BE2C (cell line): Measurements from ENCODE around the gene CPO.

Experiments
- DNase-seq: peaks from one replicate; pipeline ENCODE4 v3.0.0-alpha.2; 2020
- H3K27me3 ChIP-seq: fragments of 250-450 bp; sonication (Bioruptor Pico); 2 replicates; pipeline ENCODE4 v1.5.1; 2020; ENCODE audit warnings: mild to moderate bottlenecking
- H3K36me3 ChIP-seq: fragments of 250-450 bp; sonication (Bioruptor Pico); 2 replicates; pipeline ENCODE4 v1.5.1; 2020; ENCODE audit warnings: mild to moderate bottlenecking
- H3K4me1 ChIP-seq: fragments of 250-450 bp; sonication (Bioruptor Pico); 2 replicates; pipeline ENCODE4 v1.5.1; 2020
- H3K4me3 ChIP-seq: 2 replicates; pipeline ENCODE4 v1.5.1; 2011; ENCODE audit warnings: low read depth, low read length
- H3K9me3 ChIP-seq: fragments of 250-450 bp; sonication (Bioruptor Pico); 2 replicates; pipeline ENCODE4 v1.5.1; 2020
- TF ChIP-seq, protein P1 (sequence below): IDR thresholded peaks from 2 replicates; pipeline ENCODE4 v1.5.1; 2012; ENCODE audit warnings: mild to moderate bottlenecking, low read depth, low read length

CPO gene

DNA sequence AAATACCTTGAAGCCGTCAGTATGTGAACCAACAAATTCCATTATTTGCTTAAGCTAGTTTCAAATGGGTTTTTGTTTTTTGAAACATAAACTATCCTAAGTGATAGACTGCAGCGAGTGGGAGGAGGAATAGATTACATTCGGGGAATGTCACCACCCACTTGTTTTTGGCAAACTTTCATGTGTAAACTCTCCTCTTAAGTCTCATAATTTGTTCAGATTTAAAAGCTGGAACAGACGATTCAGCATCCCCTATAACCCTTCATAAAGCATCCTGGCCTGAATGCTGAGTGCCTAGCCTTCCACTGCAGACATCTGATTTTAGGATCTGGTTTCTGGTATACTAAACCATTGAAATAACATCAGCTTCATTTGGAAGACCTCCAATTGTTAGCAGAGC lies 51.0 kb downstream of the CPO start:
- no peaks in the 10 kb centered on the region for H3K36me3 ChIP-seq
- TF ChIP-seq, protein P1, sequence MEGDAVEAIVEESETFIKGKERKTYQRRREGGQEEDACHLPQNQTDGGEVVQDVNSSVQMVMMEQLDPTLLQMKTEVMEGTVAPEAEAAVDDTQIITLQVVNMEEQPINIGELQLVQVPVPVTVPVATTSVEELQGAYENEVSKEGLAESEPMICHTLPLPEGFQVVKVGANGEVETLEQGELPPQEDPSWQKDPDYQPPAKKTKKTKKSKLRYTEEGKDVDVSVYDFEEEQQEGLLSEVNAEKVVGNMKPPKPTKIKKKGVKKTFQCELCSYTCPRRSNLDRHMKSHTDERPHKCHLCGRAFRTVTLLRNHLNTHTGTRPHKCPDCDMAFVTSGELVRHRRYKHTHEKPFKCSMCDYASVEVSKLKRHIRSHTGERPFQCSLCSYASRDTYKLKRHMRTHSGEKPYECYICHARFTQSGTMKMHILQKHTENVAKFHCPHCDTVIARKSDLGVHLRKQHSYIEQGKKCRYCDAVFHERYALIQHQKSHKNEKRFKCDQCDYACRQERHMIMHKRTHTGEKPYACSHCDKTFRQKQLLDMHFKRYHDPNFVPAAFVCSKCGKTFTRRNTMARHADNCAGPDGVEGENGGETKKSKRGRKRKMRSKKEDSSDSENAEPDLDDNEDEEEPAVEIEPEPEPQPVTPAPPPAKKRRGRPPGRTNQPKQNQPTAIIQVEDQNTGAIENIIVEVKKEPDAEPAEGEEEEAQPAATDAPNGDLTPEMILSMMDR: no peak
- H3K27me3 ChIP-seq: no peaks in the 10 kb centered on the region
- no peaks in the 10 kb centered on the region; the same call in 1 of the 2 replicates for H3K4me1 ChIP-seq
- no peaks in the 10 kb centered on the region for H3K9me3 ChIP-seq
- no peak for DNase-seq
- H3K4me3 ChIP-seq: no peak overlapping the region

GRCh38 chr2:206991070-206991469 lies 51.8 kb downstream of the CPO start:
- TF ChIP-seq, protein P1: no peak
- H3K36me3 ChIP-seq: no peaks in the 10 kb centered on the region
- no peak overlapping the region for H3K4me3 ChIP-seq
- no peak for DNase-seq
- H3K4me1 ChIP-seq: no peaks in the 10 kb centered on the region; the same call in 1 of the 2 replicates
- no peaks in the 10 kb centered on the region for H3K9me3 ChIP-seq
- H3K27me3 ChIP-seq: no peaks in the 10 kb centered on the region

DNA sequence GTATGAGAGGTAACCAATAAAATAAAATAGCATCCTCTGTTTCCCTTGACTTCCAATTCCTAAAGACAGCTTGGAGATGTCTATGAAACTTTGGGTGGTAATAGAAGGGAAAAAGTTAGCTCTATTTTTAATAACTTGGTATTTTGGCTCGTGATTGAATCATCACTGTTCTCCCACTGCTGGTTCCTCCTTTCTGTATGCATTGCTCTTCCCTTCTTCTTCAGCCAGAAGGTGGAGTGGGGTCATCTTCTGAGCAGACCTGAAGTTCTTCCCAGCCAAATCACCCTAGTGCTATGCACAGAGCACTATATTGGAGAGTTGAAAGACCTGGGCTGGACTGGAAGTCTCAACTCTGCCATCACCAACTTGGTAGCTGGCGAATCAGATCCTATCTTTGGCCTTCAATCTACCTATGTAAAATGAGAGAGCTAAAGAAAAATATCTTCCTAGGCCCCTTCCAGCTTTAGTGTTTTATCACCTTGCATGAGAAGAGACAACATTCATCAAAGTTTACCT lies 54.1 kb downstream of the CPO start:
- Histone ChIP-seq H3K4me1 (no peaks in the 10 kb centered on the region; the same call in 1 of the 2 replicates), H3K36me3 (no peaks in the 10 kb centered on the region), H3K9me3 (no peaks in the 10 kb centered on the region), H3K4me3 (no peak overlapping the region), H3K27me3 (no peaks in the 10 kb centered on the region)
- DNase-seq: no peak
- TF ChIP-seq, protein P1: no peak

- Histone ChIP-seq H3K27me3 (no peaks in the 10 kb centered on the region), H3K4me3 (no peak overlapping the region), H3K9me3 (no peaks in the 10 kb centered on the region), H3K36me3 (no peaks in the 10 kb centered on the region), H3K4me1 (no peaks in the 10 kb centered on the region; the same call in 1 of the 2 replicates)
- TF ChIP-seq, protein P1: no peak
- no peak for DNase-seq
These were observed 54.6 kb downstream of the CPO start for GRCh38 chr2:206993964-206994363.

DNA sequence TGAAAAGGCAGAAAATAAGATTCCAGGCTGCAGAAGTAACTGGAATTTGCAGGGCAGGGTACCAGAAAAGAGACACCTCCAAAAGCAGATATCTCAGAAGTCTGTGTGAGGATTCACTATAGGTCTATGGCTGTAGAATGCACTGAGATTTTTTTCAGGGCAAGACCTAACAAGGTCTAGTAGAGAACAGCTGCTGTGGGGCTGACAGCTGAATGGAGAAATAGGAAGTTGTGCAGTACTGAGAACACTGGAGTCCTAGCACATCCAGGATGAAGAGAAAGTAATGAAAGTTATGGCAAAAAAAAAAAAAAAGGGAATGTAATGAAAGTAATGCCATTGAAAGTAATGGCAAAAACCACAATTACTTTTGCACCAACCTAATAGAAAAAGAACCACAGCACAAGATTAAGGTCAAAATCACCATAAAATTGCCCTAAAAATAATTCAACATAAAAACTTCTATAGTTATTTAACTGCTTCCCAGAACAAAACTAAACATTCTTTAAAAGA lies 57.3 kb downstream of the CPO start:
- Histone ChIP-seq H3K4me1 (no peaks in the 10 kb centered on the region), H3K9me3 (peaks cover 4% of the 10 kb centered on the region; the same call in 1 of the 2 replicates), H3K36me3 (no peaks in the 10 kb centered on the region), H3K27me3 (no peaks in the 10 kb centered on the region), H3K4me3 (no peak overlapping the region)
- DNase-seq: no peak
- TF ChIP-seq, protein P1: no peak

DNA sequence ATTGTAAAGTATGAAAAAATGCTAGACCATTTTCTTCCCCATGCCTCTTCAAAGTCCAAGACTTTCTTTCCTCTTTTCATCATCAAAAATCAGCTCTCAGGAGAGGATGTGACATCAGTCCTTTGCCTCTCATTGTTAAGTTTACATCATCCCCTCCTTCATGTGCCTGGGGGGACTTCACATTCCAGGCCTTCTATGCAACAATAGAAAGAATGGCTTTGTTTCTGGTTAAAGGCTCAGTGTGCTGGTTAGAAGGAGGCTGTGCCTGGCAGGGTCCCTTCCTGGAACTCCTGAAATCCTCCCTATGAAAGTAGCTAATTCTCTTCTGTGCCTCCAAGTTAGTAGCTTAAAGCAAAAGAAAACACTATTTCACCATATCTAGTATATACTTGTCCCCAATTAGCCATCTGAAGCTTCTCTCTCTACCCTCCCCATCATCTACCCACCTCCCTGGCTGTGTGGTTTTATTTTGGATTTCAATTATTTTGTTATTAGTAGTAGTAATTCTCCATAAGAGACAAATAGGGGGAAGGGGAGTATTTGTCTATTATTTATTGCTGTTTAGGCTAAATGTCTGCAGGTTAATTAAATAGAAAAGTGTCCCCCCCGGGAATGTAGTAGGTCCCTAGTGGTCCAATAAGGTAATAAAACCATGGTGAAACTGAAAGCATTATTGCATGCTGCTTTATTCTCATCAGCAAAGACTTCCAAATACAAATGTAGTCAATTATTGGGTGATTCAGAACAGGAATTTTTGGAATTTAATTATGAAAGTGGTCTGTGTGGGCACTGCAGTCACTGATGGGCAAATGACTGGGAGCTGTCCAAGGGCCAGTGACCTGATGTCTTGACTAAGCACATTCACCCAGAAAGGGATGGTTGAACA lies 69.0 kb downstream of the CPO start:
- Histone ChIP-seq H3K9me3 (no peaks in the 10 kb centered on the region), H3K4me1 (peaks cover 14% of the 10 kb centered on the region), H3K36me3 (no peaks in the 10 kb centered on the region), H3K4me3 (no peak overlapping the region), H3K27me3 (no peaks in the 10 kb centered on the region)
- TF ChIP-seq, protein P1: peak; percentile 50
- DNase-seq: peak; percentile 24
